ENCODE measurements around the gene HIVEP2. TPM values are rescaled to one million over a fixed set of nuclear protein-coding genes. Genes with fewer than 3 reads are reported as not detected.
A peak's percentile ranks its signal among the peaks of the same experiment; 100 is the strongest.

The HIVEP2 gene
- total and polyA plus RNA-seq, 10 donors, result 2.5 to 41.3 (median 30.3) TPM

DNA sequence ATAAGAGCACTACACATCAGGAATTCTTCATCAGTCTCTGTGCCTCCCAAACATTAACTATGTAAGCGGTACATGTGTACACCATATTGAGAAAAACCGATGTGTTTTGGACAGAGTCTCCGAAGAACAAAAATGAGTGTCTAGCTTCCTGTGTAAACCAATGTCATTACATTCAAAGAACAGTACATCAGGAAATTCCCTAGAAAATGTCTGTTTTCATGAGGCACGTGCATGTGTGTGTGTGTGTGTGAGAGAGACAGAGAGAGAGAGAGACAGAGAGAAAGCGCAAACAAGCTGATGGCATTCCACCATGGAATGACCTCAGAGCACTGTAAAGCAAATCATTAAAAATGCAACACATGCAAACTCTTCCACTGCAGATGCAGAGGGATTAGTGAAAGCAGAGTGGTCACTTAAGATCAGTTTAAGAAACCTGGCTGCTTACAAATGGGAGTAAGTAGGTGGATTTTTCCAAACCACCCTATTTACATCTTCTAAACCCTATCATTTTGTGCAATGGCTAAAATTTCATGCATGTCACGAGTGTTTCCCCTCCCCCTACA is 133.9 kb downstream of the HIVEP2 start:
- Histone ChIP-seq H3K4me3 (no peak overlapping the region), H3K27me3 (replicated peaks in 1 of 7) (no peaks in the 10 kb centered on the region), H3K36me3 (peaks cover 0 to 10% (median 0%) of the 10 kb centered on the region in 6 donors), H3K27ac (peak overlapping the region in 1 of 8 donors; percentile 4), H3K4me1 (peaks cover 0 to 18% (median 9%) of the 10 kb centered on the region in 6 donors), H3K9me3 (no peaks in the 10 kb centered on the region)
- no peak for TF ChIP-seq POLR2A (IDR thresholded peaks at IDR 0.05)
- no peak for TF ChIP-seq POLR2AphosphoS5 (IDR thresholded peaks at IDR 0.05)
- TF ChIP-seq, protein P1, sequence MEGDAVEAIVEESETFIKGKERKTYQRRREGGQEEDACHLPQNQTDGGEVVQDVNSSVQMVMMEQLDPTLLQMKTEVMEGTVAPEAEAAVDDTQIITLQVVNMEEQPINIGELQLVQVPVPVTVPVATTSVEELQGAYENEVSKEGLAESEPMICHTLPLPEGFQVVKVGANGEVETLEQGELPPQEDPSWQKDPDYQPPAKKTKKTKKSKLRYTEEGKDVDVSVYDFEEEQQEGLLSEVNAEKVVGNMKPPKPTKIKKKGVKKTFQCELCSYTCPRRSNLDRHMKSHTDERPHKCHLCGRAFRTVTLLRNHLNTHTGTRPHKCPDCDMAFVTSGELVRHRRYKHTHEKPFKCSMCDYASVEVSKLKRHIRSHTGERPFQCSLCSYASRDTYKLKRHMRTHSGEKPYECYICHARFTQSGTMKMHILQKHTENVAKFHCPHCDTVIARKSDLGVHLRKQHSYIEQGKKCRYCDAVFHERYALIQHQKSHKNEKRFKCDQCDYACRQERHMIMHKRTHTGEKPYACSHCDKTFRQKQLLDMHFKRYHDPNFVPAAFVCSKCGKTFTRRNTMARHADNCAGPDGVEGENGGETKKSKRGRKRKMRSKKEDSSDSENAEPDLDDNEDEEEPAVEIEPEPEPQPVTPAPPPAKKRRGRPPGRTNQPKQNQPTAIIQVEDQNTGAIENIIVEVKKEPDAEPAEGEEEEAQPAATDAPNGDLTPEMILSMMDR (IDR thresholded peaks at IDR 0.05 in 8 of 11, conservative IDR thresholded peaks at IDR 0.05 in 3 of 11), result no peak
- no peak for DNase-seq
- 56 to 74% (median 69%) methylated on average over 6 of the region's 6 CpGs for WGBS, 5 donors
- intact Hi-C loops (cut with DNase I; ENCODE audit: low total_unique reads), result no loop called here

DNA sequence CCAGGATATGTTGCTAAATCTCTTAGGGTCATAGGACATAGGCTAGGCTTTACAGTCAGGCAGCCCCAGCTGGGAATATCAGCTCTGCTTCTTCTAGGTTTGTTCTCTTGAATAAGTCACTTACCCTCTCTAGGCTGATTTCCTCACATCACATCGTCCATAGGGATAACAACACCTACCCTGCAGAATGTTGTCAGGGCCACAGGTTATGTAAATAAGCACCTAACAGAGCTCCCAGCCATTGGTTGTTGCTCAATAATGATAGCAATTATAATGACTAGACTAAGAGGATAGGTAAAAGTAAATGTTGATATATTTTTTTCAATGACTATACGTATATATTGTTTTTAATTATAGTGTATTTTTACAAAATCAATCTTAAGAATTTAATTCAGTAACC is 135.0 kb downstream of the HIVEP2 start:
- TF ChIP-seq POLR2A (IDR thresholded peaks at IDR 0.05), result no peak
- TF ChIP-seq, protein P1 (IDR thresholded peaks at IDR 0.05 in 8 of 11, conservative IDR thresholded peaks at IDR 0.05 in 3 of 11), result no peak
- no peak for TF ChIP-seq POLR2AphosphoS5 (IDR thresholded peaks at IDR 0.05)
- Histone ChIP-seq H3K4me3 (no peak overlapping the region), H3K27ac (no peak overlapping the region), H3K9me3 (no peaks in the 10 kb centered on the region), H3K4me1 (peaks cover 0 to 26% (median 9%) of the 10 kb centered on the region in 6 donors), H3K36me3 (peaks cover 0 to 10% (median 0%) of the 10 kb centered on the region in 6 donors), H3K27me3 (replicated peaks in 1 of 7) (no peaks in the 10 kb centered on the region)
- intact Hi-C loops (cut with DNase I; ENCODE audit: low total_unique reads), result no loop called here
- DNase-seq, result no peak
- WGBS, 5 donors, result 93 to 98% (median 96%) methylated on average over 2 of the region's 2 CpGs

DNA sequence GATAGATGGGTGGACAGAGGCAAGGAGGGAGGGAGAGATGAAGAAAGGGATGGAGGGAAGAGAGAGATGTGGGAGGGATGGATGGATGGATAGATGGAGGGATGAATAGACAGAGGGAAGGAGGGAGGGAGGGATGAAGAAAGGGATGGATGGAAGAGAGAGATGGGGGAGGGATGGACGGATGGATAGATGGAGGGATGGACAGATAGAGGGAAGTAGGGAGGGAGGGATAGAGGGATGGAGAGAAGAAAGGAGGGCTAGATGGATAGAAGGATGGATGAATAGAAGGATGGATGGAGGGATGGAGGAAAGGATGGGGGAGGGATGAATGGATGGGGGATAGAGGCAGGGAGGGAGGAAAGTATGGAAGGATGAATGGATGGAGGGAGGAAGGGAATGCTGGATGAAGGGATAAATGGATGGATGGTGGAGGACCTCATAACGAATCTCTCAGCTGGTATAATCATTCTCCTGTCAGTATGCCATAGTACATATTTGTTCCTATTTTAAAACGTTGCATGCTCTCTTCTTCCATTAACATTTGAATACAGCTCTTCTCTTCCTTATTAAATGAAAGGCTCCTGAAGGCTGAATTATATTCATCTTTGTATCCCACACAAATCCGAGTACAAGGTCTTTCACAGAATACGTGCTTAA is 136.4 kb downstream of the HIVEP2 start:
- Histone ChIP-seq H3K4me1 (peaks cover 0 to 36% (median 12%) of the 10 kb centered on the region in 6 donors), H3K36me3 (peaks cover 0 to 10% (median 0%) of the 10 kb centered on the region in 6 donors), H3K27me3 (replicated peaks in 1 of 7) (no peaks in the 10 kb centered on the region), H3K27ac (no peak overlapping the region), H3K4me3 (no peak overlapping the region), H3K9me3 (no peaks in the 10 kb centered on the region)
- 92 to 97% (median 93%) methylated on average over 5 of the region's 5 CpGs for WGBS, 5 donors
- TF ChIP-seq, protein P1 (IDR thresholded peaks at IDR 0.05 in 8 of 11, conservative IDR thresholded peaks at IDR 0.05 in 3 of 11), result no peak
- TF ChIP-seq POLR2AphosphoS5 (IDR thresholded peaks at IDR 0.05) (no peak), POLR2A (IDR thresholded peaks at IDR 0.05) (no peak)
- intact Hi-C loops (cut with DNase I; ENCODE audit: low total_unique reads), result no loop called here
- DNase-seq, result no peak

DNA sequence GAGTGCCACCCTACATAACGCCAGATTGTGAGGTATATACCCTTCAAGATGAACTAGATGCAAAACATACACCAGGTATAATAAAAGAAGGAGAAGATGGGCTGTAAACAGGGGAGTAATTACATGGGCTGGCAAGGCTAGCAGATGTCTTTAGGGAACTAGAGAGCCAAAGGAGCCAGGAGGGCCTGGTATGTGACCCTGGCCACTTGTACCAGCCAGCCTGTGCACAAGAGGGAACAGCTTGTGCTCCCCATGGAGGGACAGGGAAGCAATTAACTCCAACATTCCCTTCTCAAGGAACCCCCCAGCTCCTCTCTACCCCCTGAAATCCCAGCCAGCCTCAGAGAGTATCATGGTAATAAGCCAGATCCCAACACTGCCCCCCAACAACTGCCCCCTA is 139.9 kb downstream of the HIVEP2 start:
- no peak for DNase-seq
- intact Hi-C loops (cut with DNase I; ENCODE audit: low total_unique reads), result no loop called here
- no peak overlapping the region for H3K4me3 ChIP-seq
- TF ChIP-seq, protein P1 (IDR thresholded peaks at IDR 0.05 in 8 of 11, conservative IDR thresholded peaks at IDR 0.05 in 3 of 11), result no peak
- no peak for TF ChIP-seq POLR2A (IDR thresholded peaks at IDR 0.05)
- no peak for TF ChIP-seq POLR2AphosphoS5 (IDR thresholded peaks at IDR 0.05)
- no peaks in the 10 kb centered on the region for H3K9me3 ChIP-seq
- H3K4me1 ChIP-seq, result peaks cover 0 to 44% (median 7%) of the 10 kb centered on the region in 6 donors
- H3K27ac ChIP-seq, result no peak overlapping the region
- WGBS, 5 donors, result 94 to 100% (median 97%) methylated on average over 1 of the region's 1 CpG
- no peaks in the 10 kb centered on the region for H3K27me3 ChIP-seq (replicated peaks in 1 of 7)
- peaks cover 0 to 10% (median 0%) of the 10 kb centered on the region in 6 donors for H3K36me3 ChIP-seq
